SK-N-SH (cell line): ENCODE measurements around the gene NDUFS3. TPM values are rescaled to one million over a fixed set of nuclear protein-coding genes. Genes with fewer than 3 reads are reported as not detected.

Experiments used
- CTCF ChIA-PET: fragments of 300-600, 350-600 bp; formaldehyde crosslinking; extraction: SDS; loops from one replicate; lab custom pipeline; 2021; lab: Yijun Ruan, JAX
- POLR2A ChIA-PET: fragments of 350-600 bp; sonication (Branson Sonifier 250); formaldehyde crosslinking; extraction: SDS; loops from one replicate; lab custom pipeline; 2020; ENCODE audit warnings: antibody characterized with exemption, inconsistent platforms; lab: Yijun Ruan, JAX
- DNase-seq: peaks from one replicate; pipeline ENCODE4 v3.0.0; 2012
- H2AFZ ChIP-seq: fragments of 200-600 bp; sonication (generic); 2 replicates; pipeline ENCODE4 v1.8.1; 2016; ENCODE audit warnings: antibody characterized with exemption, mild to moderate bottlenecking, low read depth
- H3F3A ChIP-seq: fragments of 200-600 bp; sonication (generic); replicated peaks from 2 replicates; pipeline ENCODE3; 2016; ENCODE audit warnings: antibody characterized with exemption, mild to moderate bottlenecking; ENCODE audit not compliant: insufficient read depth
- H3K27ac ChIP-seq, 2 experiments: fragments of 200-500 bp in 1 of 2; fragments of 200-600 bp in 1 of 2; sonication (Bioruptor generic) in 1 of 2; sonication (generic), shearing (Covaris generic) in 1 of 2; 2 replicates each; pipeline versions ENCODE4 v1.5.1 to v1.6.1; 2014 to 2016; ENCODE audit warnings: low read depth in 2 of 2, inconsistent platforms in 1 of 2, low read length in 1 of 2, mild to moderate bottlenecking in 1 of 2, mixed read lengths in 1 of 2
- H3K27me3 ChIP-seq: fragments of 200-600 bp; sonication (generic), shearing (Covaris generic); 2 replicates; pipeline ENCODE4 v1.6.1; 2016; ENCODE audit warnings: mixed run types; ENCODE audit not compliant: insufficient read depth
- H3K36me3 ChIP-seq, 2 experiments: fragments of 200-500 bp in 1 of 2; fragments of 200-600 bp in 1 of 2; sonication (Bioruptor generic) in 1 of 2; sonication (generic) in 1 of 2; replicated peaks in 1 of 2; 2 replicates each; pipeline versions ENCODE3 to v1.5.1; 2014 to 2016; ENCODE audit warnings: low read length in 1 of 2, mild to moderate bottlenecking in 1 of 2; ENCODE audit not compliant: insufficient read depth in 2 of 2, control insufficient read depth in 1 of 2
- H3K4me1 ChIP-seq, 2 experiments: fragments of 200-500 bp in 1 of 2; fragments of 200-600 bp in 1 of 2; sonication (Bioruptor generic) in 1 of 2; sonication (generic), shearing (Covaris generic) in 1 of 2; 2 replicates each; pipeline versions ENCODE4 v1.5.1 to v1.6.1; 2014 to 2016; ENCODE audit warnings: low read depth in 1 of 2, low read length in 1 of 2, mixed run types in 1 of 2; ENCODE audit not compliant: insufficient read depth in 2 of 2, control insufficient read depth in 1 of 2
- H3K4me2 ChIP-seq: fragments of 200-600 bp; sonication (generic), shearing (Covaris generic); 2 replicates; pipeline ENCODE4 v1.6.1; 2017; ENCODE audit warnings: mixed run types
- H3K4me3 ChIP-seq, 2 experiments: fragments of 200-500 bp in 1 of 2; fragments of 200-600 bp in 1 of 2; sonication (Bioruptor generic) in 1 of 2; sonication (generic), shearing (Covaris generic) in 1 of 2; 2 replicates each; pipeline versions ENCODE4 v1.5.1 to v1.8.1; 2014 to 2016; ENCODE audit warnings: low read depth in 2 of 2, inconsistent platforms in 1 of 2, low read length in 1 of 2, mild to moderate bottlenecking in 1 of 2, mixed read lengths in 1 of 2, moderate library complexity in 1 of 2
- H3K79me2 ChIP-seq: fragments of 200-600 bp; sonication (generic); 2 replicates; pipeline ENCODE4 v1.8.1; 2017; ENCODE audit warnings: mild to moderate bottlenecking; ENCODE audit not compliant: insufficient read depth
- H3K9ac ChIP-seq: fragments of 200-600 bp; sonication (generic); 2 replicates; pipeline ENCODE4 v1.6.1; 2017; ENCODE audit warnings: mixed run types
- H3K9me2 ChIP-seq: fragments of 200-600 bp; sonication (generic); 2 replicates; pipeline ENCODE4 v1.6.1; 2017; ENCODE audit warnings: mixed run types
- H3K9me3 ChIP-seq: fragments of 200-600 bp; sonication (generic); 2 replicates; pipeline ENCODE4 v1.6.1; 2017; ENCODE audit warnings: mixed run types, mild to moderate bottlenecking, moderate library complexity
- H4K20me1 ChIP-seq: fragments of 200-600 bp; sonication (generic); 2 replicates; pipeline ENCODE4 v1.6.1; 2017; ENCODE audit warnings: mild to moderate bottlenecking, mixed run types; ENCODE audit not compliant: insufficient read depth
- FOSL2 ChIP-seq: IDR thresholded peaks from 2 replicates; pipeline ENCODE4 v1.4.0; 2012; ENCODE audit warnings: low read depth, mild to moderate bottlenecking, moderate library complexity, borderline replicate concordance
- IRF3 ChIP-seq: fragments of 150-350 bp; IDR thresholded peaks from 2 replicates; pipeline ENCODE4 v1.6.1; 2016; ENCODE audit warnings: mild to moderate bottlenecking, low read depth, low read length
- JUND ChIP-seq: IDR thresholded peaks from 2 replicates; pipeline ENCODE4 v1.4.0; 2012
- PBX3 ChIP-seq: IDR thresholded peaks from 2 replicates; pipeline ENCODE4; 2012
- RCOR1 ChIP-seq: fragments of 150-350 bp; IDR thresholded peaks from 2 replicates; pipeline ENCODE4 v1.6.1; 2017; ENCODE audit warnings: antibody characterized with exemption, low read length
- SIN3A ChIP-seq: IDR thresholded peaks from 2 replicates; pipeline ENCODE4 v1.6.1; 2012; ENCODE audit warnings: low read depth, mild to moderate bottlenecking, low read length, moderate library complexity, borderline replicate concordance
- TEAD4 ChIP-seq: IDR thresholded peaks from 2 replicates; pipeline ENCODE4 v1.4.0; 2012; ENCODE audit warnings: mild to moderate bottlenecking, borderline replicate concordance; ENCODE audit not compliant: insufficient read depth
- USF2 ChIP-seq: fragments of 150-350 bp; IDR thresholded peaks from 2 replicates; pipeline ENCODE4 v1.6.1; 2017; ENCODE audit warnings: antibody characterized with exemption, low read length, low read depth, borderline replicate concordance
- ZBTB33 ChIP-seq: IDR thresholded peaks from 2 replicates; pipeline ENCODE4 v1.4.0; 2012; ENCODE audit warnings: low read depth, borderline replicate concordance
- WGBS: methylation state at CpG from one replicate; pipeline ENCODE4 v1.1.6; 2017; ENCODE audit warnings: low lambda C conversion rate; 5-methylcytosine and 5-hydroxymethylcytosine counted together
- polyA plus RNA-seq, 3 experiments: library from polyadenylated mRNA; depleted of rRNA; stranded (reverse); fragments of >200 nt; gene quantifications; 2 replicates each; pipeline ENCODE4 v1.2.3, GENCODE V29; 2012

NDUFS3 gene
- polyA plus RNA-seq, 1 of the 3 experiments (the other 2 are of a cell fraction): 150 TPM

- H3K79me2 ChIP-seq: peaks cover 60% of the 10 kb centered on the region
- H2AFZ ChIP-seq: no peak overlapping the region
- peak overlapping the region; percentile 94 for H3K9ac ChIP-seq
- peak overlapping the region; percentile 82 to 84 for H3K27ac ChIP-seq
- ChIA-PET POLR2A (interaction anchor here (0.7 to 1.1 kb wide), 2 partner anchors 19 to 296 kb away, joined by 3 read pairs; partner anchors contain the start of gene NUP160), CTCF (interaction anchor here (0.7 to 2.0 kb wide), 11 partner anchors 9 to 140 kb away, joined by 3 to 14 read pairs (median 4); partner anchors contain the start of genes C1QTNF4, KBTBD4 and NDUFS3)
- 12% methylated on average over 4 of the region's 22 CpGs for WGBS
- peak; percentile 52 for DNase-seq
- H3K9me2 ChIP-seq: no peaks in the 10 kb centered on the region
- H3K4me1 ChIP-seq: peaks cover 3 to 27% of the 10 kb centered on the region in 2 experiments; a peak in 2 of 4 replicates
- H3K36me3 ChIP-seq: peaks cover 2 to 24% of the 10 kb centered on the region in 2 experiments
- H4K20me1 ChIP-seq: peaks cover 48% of the 10 kb centered on the region
- peak overlapping the region; percentile 63 to 88 for H3K4me3 ChIP-seq
- TF ChIP-seq TEAD4 (no peak), FOSL2 (no peak), SIN3A (no peak), USF2 (no peak), JUND (no peak), ZBTB33 (no peak), IRF3 (no peak), RCOR1 (no peak), PBX3 (no peak)
- peaks cover 20% of the 10 kb centered on the region for H3F3A ChIP-seq
- peak overlapping the region; percentile 84 for H3K4me2 ChIP-seq
- H3K9me3 ChIP-seq: no peaks in the 10 kb centered on the region
- no peaks in the 10 kb centered on the region for H3K27me3 ChIP-seq
Measured at GRCh38 chr11:47552056-47552565, 26.8 kb upstream of the NDUFS3 start.
